ENCODE measurements around the gene ANKRD50.

The ANKRD50 gene, protein sequence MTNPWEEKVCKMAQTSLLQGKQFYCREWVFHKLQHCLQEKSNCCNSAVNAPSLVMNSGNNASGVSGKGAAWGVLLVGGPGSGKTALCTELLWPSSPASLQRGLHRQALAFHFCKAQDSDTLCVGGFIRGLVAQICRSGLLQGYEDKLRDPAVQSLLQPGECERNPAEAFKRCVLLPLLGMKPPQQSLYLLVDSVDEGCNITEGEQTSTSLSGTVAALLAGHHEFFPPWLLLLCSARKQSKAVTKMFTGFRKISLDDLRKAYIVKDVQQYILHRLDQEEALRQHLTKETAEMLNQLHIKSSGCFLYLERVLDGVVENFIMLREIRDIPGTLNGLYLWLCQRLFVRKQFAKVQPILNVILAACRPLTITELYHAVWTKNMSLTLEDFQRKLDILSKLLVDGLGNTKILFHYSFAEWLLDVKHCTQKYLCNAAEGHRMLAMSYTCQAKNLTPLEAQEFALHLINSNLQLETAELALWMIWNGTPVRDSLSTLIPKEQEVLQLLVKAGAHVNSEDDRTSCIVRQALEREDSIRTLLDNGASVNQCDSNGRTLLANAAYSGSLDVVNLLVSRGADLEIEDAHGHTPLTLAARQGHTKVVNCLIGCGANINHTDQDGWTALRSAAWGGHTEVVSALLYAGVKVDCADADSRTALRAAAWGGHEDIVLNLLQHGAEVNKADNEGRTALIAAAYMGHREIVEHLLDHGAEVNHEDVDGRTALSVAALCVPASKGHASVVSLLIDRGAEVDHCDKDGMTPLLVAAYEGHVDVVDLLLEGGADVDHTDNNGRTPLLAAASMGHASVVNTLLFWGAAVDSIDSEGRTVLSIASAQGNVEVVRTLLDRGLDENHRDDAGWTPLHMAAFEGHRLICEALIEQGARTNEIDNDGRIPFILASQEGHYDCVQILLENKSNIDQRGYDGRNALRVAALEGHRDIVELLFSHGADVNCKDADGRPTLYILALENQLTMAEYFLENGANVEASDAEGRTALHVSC (N-terminal part only)

DNA sequence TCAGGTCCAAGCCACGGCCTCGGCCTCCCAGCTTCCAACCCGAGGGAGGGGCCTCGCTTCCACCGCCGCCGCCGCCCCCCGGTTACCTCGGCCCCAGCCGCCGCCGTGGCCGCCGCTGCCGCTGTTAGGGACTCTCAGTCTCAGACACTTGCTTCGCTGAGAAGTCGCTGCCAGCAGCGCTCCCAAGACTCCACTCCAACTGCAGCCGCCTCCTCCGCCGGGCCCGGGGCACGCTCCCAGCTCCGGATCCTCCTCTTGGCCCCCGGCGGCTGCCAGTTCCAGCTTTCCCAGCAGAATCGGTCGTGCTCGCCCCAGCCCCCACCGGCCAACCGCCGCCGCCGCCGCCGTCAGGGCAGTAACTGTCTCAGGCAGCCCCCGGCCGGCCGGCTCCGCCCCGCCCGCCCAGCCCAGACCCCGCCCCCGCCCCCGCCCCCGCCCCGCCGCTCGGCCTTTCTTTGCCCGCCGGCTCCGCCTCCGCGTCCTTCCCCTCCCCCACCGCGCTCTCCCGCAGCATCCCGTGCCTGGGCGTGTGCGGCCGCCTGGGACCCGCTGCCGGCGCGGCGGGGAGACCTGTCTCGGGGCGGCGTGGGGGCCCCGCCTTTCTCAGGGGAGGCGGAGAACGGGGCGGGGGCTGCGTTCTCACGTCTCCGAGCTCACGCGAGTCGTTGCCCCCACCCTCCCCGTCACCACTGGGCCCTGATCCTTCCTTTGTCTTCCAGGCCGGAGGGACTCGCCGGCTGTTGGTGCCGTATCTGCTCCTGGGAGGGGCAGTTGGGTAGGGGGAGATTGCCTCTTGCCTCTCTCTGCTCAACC is at the start of gene ANKRD50:
Gene ANKRD50, minus strand, starts transcription at position 361 of the 813 bp plus-strand sequence. CDS start 2,221 bp downstream, outside the sequence.
- peak; percentile 92 for DNase-seq (ENCODE audit: low spot score)

DNA sequence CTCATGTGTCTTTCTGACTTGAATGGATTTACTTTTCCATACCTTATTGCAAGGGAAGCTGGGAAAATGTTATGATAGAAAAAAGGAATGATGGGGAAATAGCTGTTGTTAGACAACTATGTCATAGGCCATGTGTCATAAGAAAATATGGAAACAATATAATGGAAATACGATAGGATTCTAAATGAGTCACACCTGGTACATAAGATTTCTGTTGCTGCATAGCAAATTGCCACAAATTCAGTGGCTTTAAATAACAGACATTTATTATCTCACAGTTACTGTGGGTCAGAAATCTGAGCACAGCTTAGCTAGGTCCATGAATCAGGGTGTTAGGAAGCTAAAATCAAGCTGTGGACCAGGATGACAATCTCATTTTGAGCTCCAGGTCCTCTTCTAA is 44.6 kb upstream of the ANKRD50 start:
- DNase-seq (ENCODE audit: low spot score): no peak

DNA sequence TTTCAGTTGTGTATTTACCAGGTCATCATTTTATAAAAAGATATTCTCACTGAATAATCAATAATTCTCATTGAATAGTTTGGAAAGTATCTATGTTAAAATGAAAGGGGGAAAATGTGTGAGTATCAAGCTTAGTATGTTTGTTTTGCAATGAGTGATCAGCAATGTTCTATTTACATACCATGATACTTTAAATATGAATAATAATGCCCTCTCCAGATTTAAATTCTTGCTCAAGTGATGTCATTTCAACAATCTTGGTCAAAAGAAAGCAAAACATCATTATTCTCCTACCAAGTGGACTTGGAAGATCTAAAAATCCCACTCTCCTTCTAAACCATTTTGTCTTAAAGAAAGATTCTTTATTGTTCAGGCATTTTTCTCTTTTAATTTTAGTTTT is 42.1 kb upstream of the ANKRD50 start:
- no peak for DNase-seq (ENCODE audit: low spot score)

DNA sequence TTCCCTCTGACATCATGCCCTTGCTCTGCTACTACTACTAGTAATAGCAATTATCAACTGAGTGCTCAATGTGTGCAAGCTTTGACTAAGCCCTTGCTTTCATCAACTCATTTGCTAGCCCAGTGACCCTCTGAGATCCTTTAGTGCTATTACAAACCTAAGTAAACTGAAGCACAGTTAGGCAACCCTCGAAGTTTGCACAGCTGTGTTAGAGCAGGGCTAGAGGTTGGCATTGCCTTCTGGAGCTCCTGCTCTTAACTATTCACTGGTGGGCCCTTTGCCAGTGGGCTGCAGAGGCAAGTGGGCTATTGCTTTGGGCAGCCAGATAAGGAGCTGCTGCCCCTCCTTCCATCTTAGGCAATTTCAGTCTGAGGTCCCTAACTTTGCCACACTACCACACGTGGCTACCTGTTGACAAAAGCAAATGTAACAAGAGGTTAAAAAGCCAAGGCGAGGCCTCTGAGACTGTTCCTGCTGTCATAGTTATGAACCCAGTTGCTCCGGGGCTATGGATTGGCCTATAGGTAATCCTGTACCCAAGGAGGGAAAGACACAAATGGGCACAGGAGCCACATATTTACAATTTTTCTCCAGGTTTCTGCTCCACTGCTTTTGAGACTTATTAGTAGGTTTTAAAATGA is 41.5 kb upstream of the ANKRD50 start:
- no peak for DNase-seq (ENCODE audit: low spot score)

DNA sequence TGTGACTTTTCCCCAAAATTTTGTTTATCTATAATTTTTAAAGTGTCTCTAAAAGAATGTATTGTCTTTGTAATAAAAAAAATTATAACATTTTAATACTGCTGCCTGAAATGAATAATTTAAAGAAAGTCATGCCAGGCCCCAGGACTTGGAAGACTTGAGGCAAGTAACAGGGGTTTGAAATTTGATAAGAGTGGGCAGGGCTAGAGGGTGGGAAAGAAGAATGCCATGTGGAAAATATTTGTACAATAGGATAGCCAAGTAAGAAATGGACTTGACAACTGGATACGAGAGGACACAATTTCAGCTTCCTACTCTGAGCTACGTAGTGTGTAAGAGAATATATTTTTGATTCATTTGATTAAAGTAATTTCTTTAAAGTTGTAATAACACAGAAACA is 36.9 kb upstream of the ANKRD50 start:
- no peak for DNase-seq (ENCODE audit: low spot score)

DNA sequence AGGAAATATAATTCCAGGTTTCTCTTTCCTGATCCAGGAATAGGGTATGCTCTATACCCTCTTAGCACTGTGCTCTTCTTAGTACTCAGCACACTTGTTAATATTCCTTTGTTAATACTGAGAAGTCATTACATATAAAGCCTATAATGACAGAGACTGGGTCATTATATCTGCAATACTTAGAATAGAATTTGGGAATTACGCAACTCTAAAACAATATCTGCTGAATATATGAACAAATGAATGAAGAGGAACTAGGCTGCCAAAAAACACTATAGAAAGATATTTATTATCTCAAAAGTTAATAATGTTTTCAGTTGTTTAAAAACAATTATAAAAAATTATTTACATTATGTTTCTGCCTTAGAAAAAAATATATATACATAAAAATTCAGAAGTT is 36.4 kb upstream of the ANKRD50 start:
- DNase-seq (ENCODE audit: low spot score): no peak

DNA sequence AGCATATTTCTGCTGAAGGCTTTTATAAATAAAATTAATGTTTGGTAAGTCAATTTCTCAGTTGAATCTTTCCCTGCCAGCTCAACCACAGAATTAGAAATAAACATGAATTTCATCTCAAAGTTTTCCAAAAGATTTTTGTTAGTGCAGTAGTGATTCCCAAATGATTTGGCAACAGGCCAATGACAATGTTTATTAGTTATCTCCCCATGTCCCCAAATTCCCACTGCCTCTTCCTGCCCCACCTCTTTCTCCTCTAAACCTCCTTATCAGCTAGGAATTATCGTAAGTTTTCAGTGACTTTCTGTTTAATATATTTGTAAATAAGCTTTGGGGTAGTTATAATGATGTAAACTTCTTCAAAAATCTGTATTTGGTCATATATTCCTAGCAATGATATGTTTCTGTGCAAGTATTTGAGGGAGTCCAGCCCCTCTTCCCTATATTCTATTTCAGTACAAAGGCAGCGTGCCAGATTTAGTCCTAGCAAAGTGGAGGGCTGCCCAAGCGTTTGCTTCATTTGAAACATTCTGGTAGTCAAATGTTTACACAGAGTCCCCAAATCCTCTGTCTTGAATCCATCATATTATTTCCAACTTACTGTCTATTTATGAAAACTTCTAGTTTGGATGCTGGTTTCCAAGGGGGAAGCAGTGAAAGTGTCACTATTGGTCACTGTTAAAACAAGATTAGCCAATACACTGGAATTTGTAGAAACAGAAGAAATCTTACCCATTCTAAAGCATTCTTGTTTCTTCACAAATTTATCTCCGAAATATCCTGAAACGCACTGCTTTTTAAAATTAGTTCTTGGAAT is 33.7 kb upstream of the ANKRD50 start:
- DNase-seq (ENCODE audit: low spot score): no peak

DNA sequence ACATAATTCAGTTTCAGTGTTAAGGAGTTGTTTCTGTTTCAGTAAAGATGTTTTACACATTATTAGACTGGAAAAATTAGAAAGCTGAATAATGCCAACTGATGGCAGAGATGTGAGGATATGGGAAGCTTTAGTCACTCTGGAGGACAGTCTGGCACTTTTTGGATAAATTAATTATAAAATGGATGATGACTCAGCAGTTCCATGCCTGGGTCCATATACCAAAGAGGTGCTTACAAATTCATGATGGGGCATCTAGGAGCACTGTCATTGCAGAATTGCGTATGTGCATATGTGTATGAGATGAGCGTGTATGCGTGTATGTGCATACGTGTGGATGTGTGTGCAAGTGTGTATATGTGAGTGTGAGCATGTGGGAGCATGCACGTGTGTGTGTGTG is 31.2 kb upstream of the ANKRD50 start:
- no peak for DNase-seq (ENCODE audit: low spot score)

DNA sequence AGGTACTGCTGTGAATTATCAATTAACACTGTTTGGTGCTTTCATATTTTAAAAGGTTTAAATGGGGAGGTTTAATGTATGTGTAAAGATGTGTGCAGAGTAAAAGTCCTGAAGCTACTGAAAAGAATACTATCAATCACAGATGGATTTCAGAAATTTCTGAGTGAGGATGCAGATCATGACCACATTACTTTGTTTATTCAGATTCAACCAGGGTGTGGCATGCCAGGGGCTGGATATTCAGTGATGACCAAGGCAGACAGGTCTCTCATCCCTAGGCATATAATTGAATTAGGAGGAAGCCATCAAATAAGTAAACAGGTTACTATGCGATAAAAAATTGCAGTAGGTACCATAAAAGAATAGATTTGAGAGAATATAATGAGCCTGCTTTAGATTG is 28.0 kb upstream of the ANKRD50 start:
- DNase-seq (ENCODE audit: low spot score): no peak

DNA sequence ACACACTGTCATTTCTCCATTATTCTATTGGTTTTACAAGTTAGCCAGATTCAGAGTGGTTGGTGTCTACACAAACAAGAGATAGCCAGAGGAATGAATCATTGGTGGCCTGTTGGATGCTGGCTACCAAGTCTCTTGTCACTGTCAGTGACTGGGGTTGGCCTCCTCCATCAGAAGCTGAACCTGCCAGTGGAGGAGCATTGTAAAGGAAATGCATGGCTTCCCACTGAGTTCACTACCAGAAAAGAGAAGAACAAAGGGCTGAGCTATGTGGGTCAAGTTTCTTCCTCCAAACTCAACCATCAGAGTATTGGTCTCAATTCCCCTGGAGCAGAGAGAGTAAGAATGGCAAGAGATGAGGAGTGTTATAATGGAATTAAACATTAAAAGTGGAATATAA is 26.5 kb upstream of the ANKRD50 start:
- peak; percentile 58 for DNase-seq (ENCODE audit: low spot score)

DNA sequence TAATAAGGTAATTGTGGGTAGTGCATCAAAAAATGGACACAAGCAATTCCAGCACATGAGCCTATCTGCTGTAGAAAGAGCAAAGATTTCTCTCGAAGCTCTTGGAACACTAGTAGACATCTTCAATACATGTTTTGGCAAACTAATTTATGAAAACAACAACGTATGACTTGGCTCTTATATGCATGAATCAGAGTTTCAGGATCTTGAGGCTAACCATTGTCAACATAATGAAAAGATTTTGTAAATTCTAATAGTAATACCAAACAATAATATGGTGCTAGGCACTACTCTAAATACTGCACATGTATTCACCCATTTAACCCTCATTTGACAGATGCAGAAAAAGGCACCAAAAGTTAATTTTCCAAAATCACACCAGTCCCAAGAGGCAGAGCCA is 25.1 kb upstream of the ANKRD50 start:
- no peak for DNase-seq (ENCODE audit: low spot score)

DNA sequence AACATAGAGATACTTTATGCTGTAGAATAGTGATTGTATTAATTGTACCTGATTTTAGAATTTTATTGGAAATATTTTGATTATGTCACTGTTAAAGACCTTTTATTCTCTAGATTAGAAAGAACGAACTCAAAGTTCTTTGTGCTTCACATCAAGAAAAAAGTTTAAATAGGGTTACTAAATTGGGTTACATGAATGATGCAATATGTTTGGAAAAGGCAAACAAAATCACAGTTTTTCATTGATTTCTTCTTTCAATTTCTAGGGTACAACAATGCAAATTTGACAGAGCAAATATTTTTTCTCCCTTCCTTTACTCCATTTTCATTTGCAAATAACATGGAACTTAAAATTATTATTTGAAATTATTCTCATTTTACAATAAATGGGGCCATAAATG is 24.0 kb upstream of the ANKRD50 start:
- DNase-seq (ENCODE audit: low spot score): no peak

DNA sequence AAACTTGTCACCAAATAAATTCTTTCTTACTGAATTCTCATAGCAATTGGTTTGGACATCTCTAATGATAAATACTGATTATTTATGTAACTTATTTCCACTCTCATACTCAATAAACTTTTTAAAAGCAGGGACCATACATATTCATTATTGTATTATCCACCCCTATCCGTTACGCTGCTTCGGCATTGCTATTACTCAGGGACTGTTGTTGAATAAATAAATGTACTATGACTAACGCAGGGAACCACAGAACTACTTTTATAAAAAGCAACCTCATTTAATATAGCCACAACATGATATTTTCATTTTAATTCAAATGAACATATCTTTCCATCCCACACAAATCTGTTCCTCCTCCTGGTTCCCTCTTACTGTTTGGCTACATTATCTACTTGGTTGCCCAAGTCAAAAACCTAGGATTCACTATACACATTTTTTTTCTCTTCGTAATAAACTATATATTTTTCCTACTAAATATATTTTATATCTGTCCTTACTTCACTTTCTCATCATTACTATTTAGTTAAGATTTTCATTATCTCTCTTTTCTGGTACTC is 14.9 kb upstream of the ANKRD50 start:
- no peak for DNase-seq (ENCODE audit: low spot score)

DNA sequence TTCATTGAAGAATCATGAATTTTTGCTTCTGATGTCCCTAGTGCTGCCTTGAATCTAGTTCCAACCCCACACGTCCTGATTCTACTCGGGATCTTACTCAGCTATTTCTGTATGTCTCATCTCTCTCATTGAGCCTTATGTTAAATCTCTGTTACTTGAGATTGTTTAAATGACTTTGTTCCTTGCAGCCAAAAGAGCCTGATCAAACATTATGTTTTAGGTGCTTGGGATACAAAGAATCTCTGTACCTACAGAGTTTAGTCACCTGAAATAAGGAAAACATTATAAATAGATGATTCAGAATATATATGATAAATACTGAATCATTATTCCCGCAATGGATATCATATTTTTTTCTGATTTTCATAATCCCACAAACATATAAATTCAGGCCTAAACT is 13.7 kb upstream of the ANKRD50 start:
- no peak for DNase-seq (ENCODE audit: low spot score)

DNA sequence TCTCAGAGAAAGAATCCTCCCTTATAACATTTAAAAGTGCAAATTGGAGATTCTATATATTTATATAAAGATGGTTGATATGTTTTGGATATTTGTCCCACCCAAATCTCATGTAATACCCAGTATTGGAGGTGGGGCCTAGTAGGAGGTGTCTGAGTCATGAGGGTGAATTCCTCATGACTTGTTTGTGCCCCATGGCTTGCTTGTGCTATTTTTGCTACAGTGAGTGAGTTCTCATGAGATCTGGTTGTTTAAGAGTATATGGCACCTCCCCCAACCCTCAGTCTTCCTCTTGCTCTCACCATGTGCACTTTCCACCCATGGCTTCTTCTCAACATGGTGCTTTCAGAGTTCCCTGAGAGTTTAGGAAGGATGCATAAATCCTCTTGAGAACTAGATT is 9.5 kb upstream of the ANKRD50 start:
- no peak for DNase-seq (ENCODE audit: low spot score)

DNA sequence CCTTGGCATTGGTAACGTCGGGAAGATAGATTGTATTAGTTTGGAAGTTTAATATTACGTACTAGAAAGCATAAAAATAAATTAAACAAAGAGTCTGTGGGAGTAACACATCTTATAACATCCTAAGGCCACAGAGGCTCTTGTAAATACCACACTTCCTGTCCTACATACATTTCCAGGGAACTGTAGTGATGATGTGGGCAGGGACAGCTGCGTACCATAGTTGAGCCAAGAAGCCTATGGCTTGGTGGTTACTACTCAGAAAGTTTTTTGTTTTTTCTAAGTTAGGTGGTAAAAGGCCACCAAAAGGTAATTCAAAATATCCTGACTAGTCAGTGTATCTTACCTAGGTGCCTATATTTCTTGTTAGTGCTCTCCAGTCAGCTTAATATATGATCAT is 4.6 kb upstream of the ANKRD50 start:
- DNase-seq (ENCODE audit: low spot score): no peak

DNA sequence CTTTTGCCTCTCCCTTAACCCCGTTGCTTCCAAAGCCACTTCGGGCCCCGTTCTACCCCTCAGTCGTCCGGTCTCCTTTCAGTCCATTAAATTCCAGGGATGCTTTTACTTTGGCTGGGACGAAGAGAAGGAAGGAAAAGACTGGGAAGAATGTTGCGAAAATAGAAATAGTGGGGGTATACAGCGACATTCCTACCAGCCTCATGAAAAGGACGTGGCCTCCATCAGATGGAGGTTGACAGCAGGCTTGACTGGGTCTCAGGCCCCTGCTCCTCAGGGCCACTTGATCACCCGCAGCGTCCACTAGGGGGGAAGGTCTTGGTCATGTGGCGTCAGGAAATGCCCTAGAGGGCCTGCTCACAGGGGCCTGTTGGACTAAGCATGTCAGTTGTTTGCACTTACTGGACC is 657 bp upstream of the ANKRD50 start:
- DNase-seq (ENCODE audit: low spot score): peak; percentile 55

DNA sequence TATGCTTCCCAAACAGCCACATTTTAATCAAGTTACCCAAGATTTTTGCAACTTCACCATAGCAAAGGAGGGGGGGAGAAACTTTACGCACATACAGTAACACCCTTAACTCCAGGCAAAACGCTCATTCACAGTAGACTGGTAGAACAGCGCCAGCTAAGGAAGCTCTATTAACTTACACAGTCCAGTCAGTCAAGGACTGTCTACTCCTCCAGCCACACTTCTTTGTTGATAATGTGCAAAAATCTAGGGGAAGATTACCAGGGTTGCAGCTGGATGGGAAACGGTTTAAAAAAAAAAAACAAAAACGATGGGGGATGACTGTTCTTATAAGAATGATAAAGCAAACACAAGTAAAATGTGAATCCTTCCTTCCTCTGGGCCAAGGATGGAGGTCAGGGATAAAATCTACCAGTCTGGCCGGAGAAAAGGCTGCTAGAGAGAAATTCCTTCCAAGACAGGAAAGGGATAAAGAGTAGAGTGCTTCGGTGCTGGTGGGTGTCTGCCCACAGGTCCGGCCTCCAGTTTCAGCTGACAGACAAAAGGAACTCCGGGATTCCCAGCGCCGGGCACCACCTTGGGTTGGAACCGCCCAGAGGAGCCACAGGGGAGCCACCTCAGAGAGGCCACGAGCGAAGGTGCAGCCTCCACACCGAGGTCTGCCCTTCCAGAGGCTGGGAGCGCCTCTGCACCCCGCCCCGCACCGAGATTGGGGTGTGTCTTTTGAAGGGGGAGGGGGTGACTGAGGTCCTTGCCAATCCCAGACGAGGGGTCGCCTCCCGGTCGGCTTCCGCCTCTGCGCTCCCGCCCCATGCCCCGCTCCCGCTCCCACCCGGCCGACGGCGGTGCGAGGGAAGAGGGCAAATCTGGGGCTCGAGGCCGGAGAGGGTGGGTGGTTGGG is 811 bp downstream of the ANKRD50 start:
- peak; percentile 82 for DNase-seq (ENCODE audit: low spot score)

DNA sequence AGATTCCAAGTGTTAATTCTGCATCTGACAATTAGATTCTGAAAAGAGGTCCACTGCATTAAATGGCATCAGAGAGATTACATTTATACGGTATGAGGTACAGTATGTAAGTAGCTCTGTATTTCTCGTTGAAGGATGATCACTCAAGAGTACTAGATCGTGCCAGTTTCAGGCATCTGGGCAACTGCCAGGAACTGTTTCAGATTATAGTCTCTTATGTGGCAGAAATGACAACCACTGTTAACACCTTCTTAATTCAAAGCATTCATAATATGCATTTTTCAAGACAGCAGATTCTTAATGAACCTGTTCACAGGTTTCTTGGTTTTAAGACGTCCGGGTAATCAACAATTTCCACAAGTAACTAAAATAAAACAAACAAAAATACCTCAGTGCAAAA is 1.6 kb downstream of the ANKRD50 start:
- no peak for DNase-seq (ENCODE audit: low spot score)
